ENCODE measurements around the gene TNP1.

- TF ChIP-seq ISL1 (CRISPR knock-in tag; IDR thresholded peaks at IDR 0.05) (no peak), PATZ1 (CRISPR knock-in tag; IDR thresholded peaks at IDR 0.05; ENCODE audit: borderline replicate concordance) (no peak)
These were observed 32.7 kb downstream of the TNP1 start for GRCh38 chr2:216827073-216827720.

All from SK-N-SH treated with all-trans-retinoic acid at 6 μM for 48 hours (cell line).